Suprapubic skin (tissue), 4 donors: ENCODE measurements around the gene SLX9.

Experiments used
- POLR2A ChIP-seq, 2 donors: fragments of 450-650 bp; IDR thresholded peaks; one replicate each; pipeline ENCODE4 v1.6.1; 2017; ENCODE audit warnings: antibody characterized with exemption in 2 of 2, mild to moderate bottlenecking in 2 of 2, moderate library complexity in 2 of 2
- POLR2AphosphoS5 ChIP-seq, 3 donors: sonication (generic); formaldehyde crosslinking; IDR thresholded peaks; one replicate each; pipeline ENCODE4 v1.6.1; 2017; ENCODE audit warnings: antibody characterized with exemption in 3 of 3

DNA sequence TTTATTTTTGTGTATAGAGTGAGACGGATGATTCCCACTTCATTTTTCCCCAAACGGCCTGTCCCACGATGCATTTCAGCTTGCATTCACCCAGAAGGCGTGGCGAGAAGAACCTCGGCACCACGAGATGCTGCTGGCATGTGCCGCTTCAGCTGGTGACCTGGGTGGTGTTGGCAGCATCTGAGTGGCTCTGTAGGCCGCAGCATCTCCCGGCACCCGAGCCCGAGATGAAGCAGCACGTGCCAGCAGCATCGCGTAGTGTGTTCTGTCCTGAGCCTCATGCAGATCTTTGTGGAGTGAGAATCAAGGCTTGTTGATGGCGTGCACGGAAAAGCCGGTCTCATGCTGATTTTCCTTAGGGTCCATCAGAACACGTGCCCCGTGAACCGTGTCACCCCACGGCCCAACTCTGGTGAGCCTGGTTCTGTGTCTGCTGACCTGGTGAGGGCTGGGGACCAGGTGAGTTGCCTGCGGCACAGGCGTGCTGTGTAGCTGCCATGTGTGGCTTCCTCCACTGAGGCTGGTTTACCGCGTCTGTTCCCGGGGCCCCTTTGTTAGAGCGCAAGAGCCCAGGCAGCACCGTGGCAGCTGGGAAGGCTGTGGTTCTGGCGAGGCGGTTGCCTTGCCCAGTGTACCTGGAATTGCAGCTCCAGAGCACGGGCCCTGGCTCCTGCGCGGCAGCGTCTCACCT is 16.7 kb downstream of the SLX9 start:
- TF ChIP-seq POLR2A (IDR thresholded peaks at IDR 0.05) = no peak
- TF ChIP-seq POLR2AphosphoS5 (IDR thresholded peaks at IDR 0.05) = no peak
